SK-N-MC (cell line): ENCODE measurements around the gene STK38L.

ENCODE experiments used
- EZH2 ChIP-seq: fragments of 200-600 bp; sonication (generic); IDR thresholded peaks from one replicate; pipeline ENCODE4 v1.6.1; 2017; ENCODE audit warnings: antibody characterized with exemption
- POLR2AphosphoS5 ChIP-seq: IDR thresholded peaks from 2 replicates; pipeline ENCODE4 v1.6.1; 2012; ENCODE audit warnings: mild to moderate bottlenecking, low read depth, low read length, borderline replicate concordance

DNA sequence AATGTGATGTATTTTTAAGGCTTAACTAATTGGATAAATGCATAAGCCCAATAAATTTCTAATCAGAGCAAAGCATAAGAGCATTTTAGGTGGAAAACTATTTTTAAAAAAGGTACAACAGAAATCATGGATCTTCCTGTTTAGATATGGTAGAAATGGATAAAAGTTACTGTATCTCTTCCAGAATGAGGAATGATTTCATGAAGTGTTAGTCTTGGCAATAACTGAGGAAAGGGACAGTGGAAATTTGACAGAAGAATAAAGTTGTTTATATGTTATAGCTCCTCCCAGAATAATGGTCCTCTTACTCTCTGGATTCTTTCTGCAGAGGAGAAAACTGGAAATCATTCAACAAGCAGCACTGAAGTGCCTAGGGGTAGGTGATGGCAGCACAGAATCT, 56.1 kb downstream of the STK38L start:
- TF ChIP-seq POLR2AphosphoS5 (no peak), EZH2 (no peak)
